OCI-LY7 (cell line): ENCODE measurements around the gene MAP1B. TPM values are rescaled to one million over a fixed set of nuclear protein-coding genes. Genes with fewer than 3 reads are reported as not detected.

Experiments
- BruUV-seq: library from RNA; stranded (reverse); fragments of 400-500 nt; replicated peaks from 2 replicates; lab custom pipeline; 2021; lab: Mats Ljungman, UMichigan
- CTCF ChIA-PET: fragments of 300-600 bp; sonication (Branson Sonifier 250); formaldehyde crosslinking; loops from one replicate; lab custom pipeline; 2022; ENCODE audit warnings: antibody characterized with exemption; ENCODE audit not compliant: unreplicated experiment; lab: Charles Lee
- POLR2A ChIA-PET: fragments of 300-600 bp; sonication (Branson Sonifier 250); formaldehyde crosslinking; loops from one replicate; lab custom pipeline; 2022; ENCODE audit warnings: antibody characterized with exemption; lab: Charles Lee
- DNase-seq: peaks from one replicate; pipeline ENCODE4 v3.0.0-alpha.2; 2015; ENCODE audit warnings: low spot score
- H2AFZ ChIP-seq: fragments of 200-600 bp; sonication (generic), shearing (Covaris generic); 2 replicates; pipeline ENCODE4 v1.6.1; 2014; ENCODE audit warnings: mild to moderate bottlenecking, antibody characterized with exemption, low read length, moderate library complexity
- H3K27ac ChIP-seq: fragments of 200-600 bp; sonication (generic); 2 replicates; pipeline ENCODE4 v1.5.1; 2014; ENCODE audit warnings: mixed run types, low read depth, mild to moderate bottlenecking, moderate library complexity, low read length, inconsistent platforms; ENCODE audit not compliant: poor library complexity, severe bottlenecking
- H3K36me3 ChIP-seq: fragments of 200-600 bp; sonication (generic); 2 replicates; pipeline ENCODE4 v1.6.1; 2014; ENCODE audit warnings: mild to moderate bottlenecking, antibody characterized with exemption, low read length, moderate library complexity, mixed read lengths; ENCODE audit not compliant: insufficient read depth
- H3K4me1 ChIP-seq: fragments of 200-600 bp; sonication (generic); 2 replicates; pipeline ENCODE4 v1.5.1; 2014; ENCODE audit warnings: mild to moderate bottlenecking, low read length; ENCODE audit not compliant: insufficient read depth, poor library complexity, severe bottlenecking
- H3K4me2 ChIP-seq: fragments of 200-600 bp; sonication (generic); 2 replicates; pipeline ENCODE4 v1.6.1; 2014; ENCODE audit warnings: mild to moderate bottlenecking, low read length
- H3K4me3 ChIP-seq: fragments of 200-600 bp; sonication (generic); 2 replicates; pipeline ENCODE4 v1.5.1; 2014; ENCODE audit warnings: mild to moderate bottlenecking, low read depth, low read length; ENCODE audit not compliant: poor library complexity, severe bottlenecking
- H3K79me2 ChIP-seq: fragments of 200-600 bp; sonication (generic); 2 replicates; pipeline ENCODE4 v1.6.1; 2016; ENCODE audit warnings: low read depth, mild to moderate bottlenecking, low read length, moderate library complexity, mixed read lengths; ENCODE audit not compliant: insufficient read depth
- H3K9me2 ChIP-seq: fragments of 200-600 bp; sonication (generic); 2 replicates; pipeline ENCODE4 v1.6.1; 2016; ENCODE audit warnings: mild to moderate bottlenecking, low read length, mixed read lengths; ENCODE audit not compliant: insufficient read depth
- H3K9me3 ChIP-seq: fragments of 200-600 bp; sonication (generic); 2 replicates; pipeline ENCODE4 v1.6.1; 2014; ENCODE audit warnings: mild to moderate bottlenecking, mixed run types, low read length, mixed read lengths
- H4K20me1 ChIP-seq: fragments of 200-600 bp; sonication (generic); 2 replicates; pipeline ENCODE4 v1.6.1; 2014; ENCODE audit warnings: mild to moderate bottlenecking, antibody characterized with exemption, low read length, moderate library complexity, mixed read lengths; ENCODE audit not compliant: insufficient read depth
- EZH2phosphoT487 ChIP-seq: fragments of 200-600 bp; sonication (generic); IDR thresholded peaks from 2 replicates; pipeline ENCODE4 v1.6.1; 2018; ENCODE audit warnings: low read depth, borderline replicate concordance, mild to moderate bottlenecking, mixed run types, antibody characterized with exemption, low read length, moderate library complexity, mixed read lengths
- intact Hi-C: fragments of 100-400 bp; cut with micrococcal nuclease; formaldehyde crosslinking; loops from one replicate; pipeline ENCODE4 v1.10.0; 2022; ENCODE audit not compliant: unreplicated experiment
- total RNA-seq, 2 experiments: library from RNA; depleted of rRNA in 1 of 2; stranded (reverse); fragments of >200 nt in 1 of 2; shearing (Covaris generic) in 1 of 2; gene quantifications; 2 replicates each; pipeline ENCODE4 v1.2.3, GENCODE V29; 2014 to 2022
- TF ChIP-seq, protein P1 (sequence below): fragments of 200-600 bp; sonication (generic); conservative IDR thresholded peaks from 2 replicates; pipeline ENCODE4 v1.5.1; 2014; ENCODE audit warnings: mild to moderate bottlenecking, antibody characterized with exemption, low read length, moderate library complexity, mixed read lengths

The MAP1B gene
- total RNA-seq, 2 experiments from 2014 or later: not detected

- Histone ChIP-seq H3K9me2 (no peaks in the 10 kb centered on the region), H3K9me3 (no peaks in the 10 kb centered on the region), H3K4me3 (no peak overlapping the region), H3K27ac (no peak overlapping the region), H3K79me2 (no peaks in the 10 kb centered on the region), H3K4me2 (no peak overlapping the region), H2AFZ (no peak overlapping the region), H3K36me3 (peaks cover 100% of the 10 kb centered on the region), H3K4me1 (no peaks in the 10 kb centered on the region), H4K20me1 (no peaks in the 10 kb centered on the region)
- intact Hi-C loops: no loop called here
- no peak for DNase-seq
- TF ChIP-seq, protein P1, sequence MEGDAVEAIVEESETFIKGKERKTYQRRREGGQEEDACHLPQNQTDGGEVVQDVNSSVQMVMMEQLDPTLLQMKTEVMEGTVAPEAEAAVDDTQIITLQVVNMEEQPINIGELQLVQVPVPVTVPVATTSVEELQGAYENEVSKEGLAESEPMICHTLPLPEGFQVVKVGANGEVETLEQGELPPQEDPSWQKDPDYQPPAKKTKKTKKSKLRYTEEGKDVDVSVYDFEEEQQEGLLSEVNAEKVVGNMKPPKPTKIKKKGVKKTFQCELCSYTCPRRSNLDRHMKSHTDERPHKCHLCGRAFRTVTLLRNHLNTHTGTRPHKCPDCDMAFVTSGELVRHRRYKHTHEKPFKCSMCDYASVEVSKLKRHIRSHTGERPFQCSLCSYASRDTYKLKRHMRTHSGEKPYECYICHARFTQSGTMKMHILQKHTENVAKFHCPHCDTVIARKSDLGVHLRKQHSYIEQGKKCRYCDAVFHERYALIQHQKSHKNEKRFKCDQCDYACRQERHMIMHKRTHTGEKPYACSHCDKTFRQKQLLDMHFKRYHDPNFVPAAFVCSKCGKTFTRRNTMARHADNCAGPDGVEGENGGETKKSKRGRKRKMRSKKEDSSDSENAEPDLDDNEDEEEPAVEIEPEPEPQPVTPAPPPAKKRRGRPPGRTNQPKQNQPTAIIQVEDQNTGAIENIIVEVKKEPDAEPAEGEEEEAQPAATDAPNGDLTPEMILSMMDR: no peak
- no peak for TF ChIP-seq EZH2phosphoT487
- ChIA-PET POLR2A (no interaction called here), CTCF (no interaction called here)
- BruUV-seq: no TSS peak
Observed at GRCh38 chr5:72222521-72222920, 115.2 kb downstream of the MAP1B start.

DNA sequence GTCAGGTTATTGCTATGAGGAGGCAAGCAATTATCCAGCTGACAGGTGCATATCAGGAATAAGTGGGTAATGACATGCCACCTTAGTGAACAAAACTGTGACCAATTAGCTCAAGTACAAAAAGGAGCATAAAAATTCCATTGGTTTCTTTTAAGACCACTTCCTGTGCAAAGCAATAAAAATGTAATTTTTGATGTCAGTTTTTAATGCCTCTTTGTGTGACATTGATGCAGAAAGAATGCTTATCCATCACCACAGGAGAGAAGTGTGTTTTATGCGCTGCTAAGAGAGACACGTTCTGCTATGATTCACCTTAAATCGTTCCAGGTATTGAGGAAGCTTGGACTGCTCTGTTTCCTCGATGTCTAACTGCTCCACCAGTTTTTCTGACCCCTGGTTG is 116.1 kb downstream of the MAP1B start:
- no peaks in the 10 kb centered on the region for H3K79me2 ChIP-seq
- POLR2A ChIA-PET: no interaction called here
- no TSS peak for BruUV-seq
- intact Hi-C loops: no loop called here
- H2AFZ ChIP-seq: no peak overlapping the region
- H3K9me3 ChIP-seq: no peaks in the 10 kb centered on the region
- peaks cover 100% of the 10 kb centered on the region for H3K36me3 ChIP-seq
- H3K9me2 ChIP-seq: no peaks in the 10 kb centered on the region
- no peak overlapping the region for H3K4me2 ChIP-seq
- H3K27ac ChIP-seq: no peak overlapping the region
- H4K20me1 ChIP-seq: no peaks in the 10 kb centered on the region
- DNase-seq: no peak
- TF ChIP-seq, protein P1: no peak
- H3K4me3 ChIP-seq: no peak overlapping the region
- no peaks in the 10 kb centered on the region for H3K4me1 ChIP-seq
- CTCF ChIA-PET: no interaction called here

GRCh38 chr5:72224946-72225463 is 117.7 kb downstream of the MAP1B start:
- Histone ChIP-seq H3K79me2 (no peaks in the 10 kb centered on the region), H3K4me2 (no peak overlapping the region), H2AFZ (no peak overlapping the region), H3K36me3 (peaks cover 99% of the 10 kb centered on the region), H3K9me3 (no peaks in the 10 kb centered on the region), H3K4me3 (no peak overlapping the region), H3K27ac (no peak overlapping the region), H4K20me1 (no peaks in the 10 kb centered on the region), H3K4me1 (no peaks in the 10 kb centered on the region), H3K9me2 (no peaks in the 10 kb centered on the region)
- no peak for TF ChIP-seq EZH2phosphoT487
- TF ChIP-seq, protein P1: no peak
- DNase-seq: no peak
- POLR2A ChIA-PET: no interaction called here
- CTCF ChIA-PET: no interaction called here
- intact Hi-C loops: no loop called here
- BruUV-seq: no TSS peak
